A549 (cell line): ENCODE results near the gene NDUFA12. TPM values are rescaled to one million over a fixed set of nuclear protein-coding genes. Genes with fewer than 3 reads are reported as not detected.

Source experiments
- ATAC-seq, 2 experiments: fragments of 200-7000 bp in 1 of 2; fragments of >200 bp in 1 of 2; cut with Nextera tagmentation in 1 of 2; cut with Tn5 transposase in 1 of 2; 3 replicates each; pipeline versions ENCODE4 v1.8.0 to v1.9.1; 2018 to 2020; ENCODE audit warnings: mild to moderate bottlenecking in 1 of 2, moderate library complexity in 1 of 2
- CTCF ChIA-PET: fragments of 300-600 bp; sonication (Branson Sonifier 250); formaldehyde crosslinking; extraction: SDS; loops from one replicate; lab custom pipeline; 2021; ENCODE audit warnings: antibody characterized with exemption, inconsistent platforms; lab: Yijun Ruan, JAX
- POLR2A ChIA-PET: fragments of 350-600 bp; formaldehyde crosslinking; extraction: SDS; loops from one replicate; lab custom pipeline; 2021; ENCODE audit warnings: antibody characterized with exemption, inconsistent platforms; lab: Yijun Ruan, JAX
- DNase-seq, 2 experiments: peaks; one replicate each; pipeline versions ENCODE4 v3.0.0 to v3.0.0-alpha.2; 2011 to 2016; ENCODE audit warnings: low read depth in 1 of 2, low spot score in 1 of 2
- FAIRE-seq: peaks from 2 replicates; lab custom pipeline; 2011; peaks lifted over from hg19 to GRCh38; lab: Jason Lieb, UNC
- H3K27ac ChIP-seq, 2 experiments: fragments of >200 bp; sonication (Bioruptor Twin); formaldehyde crosslinking; 3 replicates each; pipeline ENCODE4 v1.5.1; 2016 to 2017
- H3K4me1 ChIP-seq: fragments of >200 bp; sonication (Bioruptor Twin); formaldehyde crosslinking; 3 replicates; pipeline ENCODE4 v1.6.1; 2016
- H3K4me2 ChIP-seq: fragments of >200 bp; sonication (Bioruptor Twin); formaldehyde crosslinking; 3 replicates; pipeline ENCODE4 v1.6.1; 2016
- H3K4me3 ChIP-seq: fragments of >200 bp; sonication (Bioruptor Twin); formaldehyde crosslinking; 3 replicates; pipeline ENCODE4 v1.5.1; 2016
- H3K9me3 ChIP-seq: fragments of >200 bp; sonication (Bioruptor Twin); formaldehyde crosslinking; 3 replicates; pipeline ENCODE4 v1.6.1; 2016
- CHD2 ChIP-seq: fragments of 150-350 bp; IDR thresholded peaks from 2 replicates; pipeline ENCODE4 v1.6.1; 2014; ENCODE audit warnings: low read length; ENCODE audit not compliant: partially characterized antibody
- NFE2L2 ChIP-seq: fragments of 150-350 bp; conservative IDR thresholded peaks from 2 replicates; pipeline ENCODE4 v1.6.1; 2014; ENCODE audit warnings: low read length
- NR3C1 ChIP-seq: fragments of >200 bp; sonication (Bioruptor Twin); formaldehyde crosslinking; IDR thresholded peaks from 3 replicates; pipeline ENCODE4 v1.6.1; 2017
- PHF8 ChIP-seq: fragments of 200-600 bp; sonication (generic); IDR thresholded peaks from 2 replicates; pipeline ENCODE4 v1.6.1; 2016; ENCODE audit warnings: low read depth, mild to moderate bottlenecking, antibody characterized with exemption, moderate library complexity, borderline replicate concordance
- RAD21 ChIP-seq, 2 experiments: fragments of >200 bp in 1 of 2; sonication (Bioruptor Twin) in 1 of 2; formaldehyde crosslinking in 1 of 2; IDR thresholded peaks in 1 of 2; conservative IDR thresholded peaks in 1 of 2; 2 replicates in 1 of 2; 3 replicates in 1 of 2; pipeline ENCODE4 v1.6.1; 2012 to 2018; ENCODE audit warnings: inconsistent platforms in 1 of 2
- RARB ChIP-seq: fragments of 250-450 bp; sonication (Bioruptor Pico); IDR thresholded peaks from 2 replicates; pipeline ENCODE4 v1.8.0; 2021; ENCODE audit warnings: mild to moderate bottlenecking, moderate library complexity
- RCOR1 ChIP-seq: fragments of 150-350 bp; IDR thresholded peaks from 2 replicates; pipeline ENCODE4 v1.6.1; 2014; ENCODE audit warnings: antibody characterized with exemption, low read length, low read depth
- SREBF2 ChIP-seq: fragments of 450-650 bp; IDR thresholded peaks from 2 replicates; pipeline ENCODE4 v1.6.1; 2014; ENCODE audit warnings: mild to moderate bottlenecking, moderate library complexity
- TFCP2L1 ChIP-seq: fragments of 250-450 bp; sonication (Bioruptor Pico); IDR thresholded peaks from 2 replicates; pipeline ENCODE4 v1.5.0; 2021; ENCODE audit warnings: mild to moderate bottlenecking
- TP53 ChIP-seq: fragments of 250-450 bp; sonication (Bioruptor Pico); IDR thresholded peaks from 2 replicates; pipeline ENCODE4 v1.5.0; 2021; ENCODE audit warnings: mild to moderate bottlenecking, moderate library complexity
- ZFP36 ChIP-seq: fragments of 450-650 bp; IDR thresholded peaks from 2 replicates; pipeline ENCODE4 v1.6.1; 2014; ENCODE audit warnings: borderline replicate concordance; ENCODE audit not compliant: partially characterized antibody
- ZNF302 ChIP-seq: fragments of 250-450 bp; sonication (Bioruptor Pico); IDR thresholded peaks from 2 replicates; pipeline ENCODE4 v1.9.0; 2021; ENCODE audit warnings: inconsistent platforms, mild to moderate bottlenecking, moderate library complexity
- WGBS: methylation state at CpG from one replicate; pipeline ENCODE4 v1.1.6; 2017; ENCODE audit errors: missing lambda C conversion rate; 5-methylcytosine and 5-hydroxymethylcytosine counted together
- polyA plus RNA-seq, 4 experiments: library from polyadenylated mRNA; depleted of rRNA in 3 of 4; stranded (reverse); fragments of >200 nt; fragmentation: RNase III in 1 of 4; extraction: RNeasy Plus Mini Kit Qiagen cat#74134 plus additional on column Dnase treatment in 1 of 4; gene quantifications; 2 replicates in 3 of 4; 3 replicates in 1 of 4; pipeline ENCODE4 v1.2.3, GENCODE V29; 2011 to 2017
- TF ChIP-seq, protein P1 (sequence below): fragments of >200 bp; sonication (Bioruptor Twin); formaldehyde crosslinking; IDR thresholded peaks from 3 replicates; pipeline ENCODE4 v1.5.1; 2016
- TF ChIP-seq, protein P2 (sequence below): IDR thresholded peaks from 2 replicates; pipeline ENCODE4 v1.6.1; 2012; ENCODE audit warnings: low read depth, borderline replicate concordance
- TF ChIP-seq, protein P3 (sequence below): fragments of >200 bp; sonication (Bioruptor Twin); formaldehyde crosslinking; IDR thresholded peaks from 2 replicates; pipeline ENCODE4 v1.6.1; 2016
- TF ChIP-seq, protein P4 (sequence below): fragments of 200-600 bp; sonication (generic); IDR thresholded peaks from 2 replicates; pipeline ENCODE4 v1.6.1; 2016; ENCODE audit warnings: antibody characterized with exemption, mild to moderate bottlenecking, moderate library complexity

NDUFA12 gene
- polyA plus RNA-seq, 2 of the 4 experiments (the other 2 are of a cell fraction), result 207 to 257 TPM

DNA sequence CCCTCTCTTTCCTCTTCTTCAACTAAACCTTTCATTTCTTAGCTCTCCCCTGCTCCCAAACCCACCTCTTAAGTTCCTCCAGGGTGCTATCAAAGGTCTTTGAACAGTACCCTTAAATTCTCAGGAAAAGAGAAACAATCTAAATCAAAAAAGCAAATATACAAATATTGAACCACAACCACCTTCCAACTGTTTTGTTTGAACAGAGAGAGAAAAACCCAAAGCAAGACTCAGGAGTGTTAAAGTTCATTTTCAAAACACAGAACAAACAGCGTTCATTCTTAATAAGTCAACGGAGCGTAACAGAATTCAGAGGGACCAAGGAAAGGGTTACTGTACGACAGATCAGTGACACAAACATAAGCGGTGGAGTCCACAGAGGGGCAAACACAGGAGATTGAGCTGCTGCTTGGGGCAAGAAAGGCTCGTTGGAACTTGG, 73.3 kb downstream of the NDUFA12 start (continued):
- TF ChIP-seq RAD21 (conservative IDR thresholded peaks at IDR 0.05 in 1 of 2, IDR thresholded peaks at IDR 0.05 in 1 of 2), result no peak
- no peak for TF ChIP-seq NR3C1
- TF ChIP-seq, protein P1, sequence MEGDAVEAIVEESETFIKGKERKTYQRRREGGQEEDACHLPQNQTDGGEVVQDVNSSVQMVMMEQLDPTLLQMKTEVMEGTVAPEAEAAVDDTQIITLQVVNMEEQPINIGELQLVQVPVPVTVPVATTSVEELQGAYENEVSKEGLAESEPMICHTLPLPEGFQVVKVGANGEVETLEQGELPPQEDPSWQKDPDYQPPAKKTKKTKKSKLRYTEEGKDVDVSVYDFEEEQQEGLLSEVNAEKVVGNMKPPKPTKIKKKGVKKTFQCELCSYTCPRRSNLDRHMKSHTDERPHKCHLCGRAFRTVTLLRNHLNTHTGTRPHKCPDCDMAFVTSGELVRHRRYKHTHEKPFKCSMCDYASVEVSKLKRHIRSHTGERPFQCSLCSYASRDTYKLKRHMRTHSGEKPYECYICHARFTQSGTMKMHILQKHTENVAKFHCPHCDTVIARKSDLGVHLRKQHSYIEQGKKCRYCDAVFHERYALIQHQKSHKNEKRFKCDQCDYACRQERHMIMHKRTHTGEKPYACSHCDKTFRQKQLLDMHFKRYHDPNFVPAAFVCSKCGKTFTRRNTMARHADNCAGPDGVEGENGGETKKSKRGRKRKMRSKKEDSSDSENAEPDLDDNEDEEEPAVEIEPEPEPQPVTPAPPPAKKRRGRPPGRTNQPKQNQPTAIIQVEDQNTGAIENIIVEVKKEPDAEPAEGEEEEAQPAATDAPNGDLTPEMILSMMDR, result no peak
- no peak for TF ChIP-seq PHF8
- no peak for TF ChIP-seq ZNF302 (CRISPR knock-in tag)
- no peak for TF ChIP-seq ZFP36
- TF ChIP-seq TFCP2L1 (CRISPR knock-in tag), result no peak
- TF ChIP-seq SREBF2, result no peak

DNA sequence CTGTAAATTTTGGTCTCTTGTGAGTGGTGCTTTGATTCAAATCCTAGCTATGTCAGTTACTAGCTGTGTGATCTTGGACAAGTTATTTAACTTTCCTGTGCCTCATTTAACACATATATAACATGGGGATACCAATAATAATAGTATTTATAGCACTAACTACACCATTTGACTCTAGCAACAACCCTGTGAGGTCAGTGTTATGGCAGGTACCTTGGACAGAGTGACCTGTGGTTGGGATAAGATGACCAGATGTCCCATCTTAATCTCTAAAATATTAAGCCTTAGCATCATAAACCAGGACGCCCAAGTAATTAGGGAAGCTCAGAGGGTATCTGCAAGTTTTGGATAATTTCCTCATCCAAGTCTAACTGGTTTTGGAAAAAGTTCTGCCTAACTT, 73.7 kb downstream of the NDUFA12 start:
- 28% methylated on average over 1 of the region's 1 CpG for WGBS

DNA sequence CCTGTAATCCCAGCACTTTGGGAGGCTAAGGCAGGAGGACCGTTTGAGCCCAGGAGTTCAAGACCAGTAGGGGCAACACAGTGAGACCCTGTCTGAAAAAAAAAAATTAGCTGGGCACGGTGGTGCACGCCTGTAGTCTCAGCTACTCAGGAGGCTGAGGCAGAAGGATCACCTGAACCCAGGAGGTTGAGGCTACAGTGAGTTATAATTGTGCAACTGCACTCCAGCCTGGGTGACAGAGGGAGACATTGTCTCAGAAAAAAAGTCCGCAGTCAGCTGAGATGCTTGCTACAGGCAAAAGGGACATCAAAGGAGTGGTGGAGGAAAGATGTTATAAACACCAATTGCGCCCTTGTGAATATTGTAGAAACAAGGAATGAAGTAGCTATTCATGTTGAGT, 77.8 kb downstream of the NDUFA12 start:
- H3K4me3 ChIP-seq, result no peak overlapping the region
- H3K4me1 ChIP-seq, result no peaks in the 10 kb centered on the region
- peak; percentile 39 for FAIRE-seq
- CTCF ChIA-PET, result interaction anchor here (1.0 kb wide), 1 partner anchor 8 kb away, joined by 3 read pairs; no protein-coding TSS in a partner anchor
- no peak for ATAC-seq
- WGBS, result 63% methylated on average over 5 of the region's 5 CpGs
- no peak for TF ChIP-seq RARB (CRISPR knock-in tag)
- TF ChIP-seq NFE2L2, result no peak
- TF ChIP-seq ZFP36, result no peak
- TF ChIP-seq, protein P2, sequence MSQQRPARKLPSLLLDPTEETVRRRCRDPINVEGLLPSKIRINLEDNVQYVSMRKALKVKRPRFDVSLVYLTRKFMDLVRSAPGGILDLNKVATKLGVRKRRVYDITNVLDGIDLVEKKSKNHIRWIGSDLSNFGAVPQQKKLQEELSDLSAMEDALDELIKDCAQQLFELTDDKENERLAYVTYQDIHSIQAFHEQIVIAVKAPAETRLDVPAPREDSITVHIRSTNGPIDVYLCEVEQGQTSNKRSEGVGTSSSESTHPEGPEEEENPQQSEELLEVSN, result no peak
- TF ChIP-seq, protein P3, sequence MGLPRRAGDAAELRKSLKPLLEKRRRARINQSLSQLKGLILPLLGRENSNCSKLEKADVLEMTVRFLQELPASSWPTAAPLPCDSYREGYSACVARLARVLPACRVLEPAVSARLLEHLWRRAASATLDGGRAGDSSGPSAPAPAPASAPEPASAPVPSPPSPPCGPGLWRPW, result no peak
- TF ChIP-seq, protein P4, sequence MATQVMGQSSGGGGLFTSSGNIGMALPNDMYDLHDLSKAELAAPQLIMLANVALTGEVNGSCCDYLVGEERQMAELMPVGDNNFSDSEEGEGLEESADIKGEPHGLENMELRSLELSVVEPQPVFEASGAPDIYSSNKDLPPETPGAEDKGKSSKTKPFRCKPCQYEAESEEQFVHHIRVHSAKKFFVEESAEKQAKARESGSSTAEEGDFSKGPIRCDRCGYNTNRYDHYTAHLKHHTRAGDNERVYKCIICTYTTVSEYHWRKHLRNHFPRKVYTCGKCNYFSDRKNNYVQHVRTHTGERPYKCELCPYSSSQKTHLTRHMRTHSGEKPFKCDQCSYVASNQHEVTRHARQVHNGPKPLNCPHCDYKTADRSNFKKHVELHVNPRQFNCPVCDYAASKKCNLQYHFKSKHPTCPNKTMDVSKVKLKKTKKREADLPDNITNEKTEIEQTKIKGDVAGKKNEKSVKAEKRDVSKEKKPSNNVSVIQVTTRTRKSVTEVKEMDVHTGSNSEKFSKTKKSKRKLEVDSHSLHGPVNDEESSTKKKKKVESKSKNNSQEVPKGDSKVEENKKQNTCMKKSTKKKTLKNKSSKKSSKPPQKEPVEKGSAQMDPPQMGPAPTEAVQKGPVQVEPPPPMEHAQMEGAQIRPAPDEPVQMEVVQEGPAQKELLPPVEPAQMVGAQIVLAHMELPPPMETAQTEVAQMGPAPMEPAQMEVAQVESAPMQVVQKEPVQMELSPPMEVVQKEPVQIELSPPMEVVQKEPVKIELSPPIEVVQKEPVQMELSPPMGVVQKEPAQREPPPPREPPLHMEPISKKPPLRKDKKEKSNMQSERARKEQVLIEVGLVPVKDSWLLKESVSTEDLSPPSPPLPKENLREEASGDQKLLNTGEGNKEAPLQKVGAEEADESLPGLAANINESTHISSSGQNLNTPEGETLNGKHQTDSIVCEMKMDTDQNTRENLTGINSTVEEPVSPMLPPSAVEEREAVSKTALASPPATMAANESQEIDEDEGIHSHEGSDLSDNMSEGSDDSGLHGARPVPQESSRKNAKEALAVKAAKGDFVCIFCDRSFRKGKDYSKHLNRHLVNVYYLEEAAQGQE, result no peak
- no peak for TF ChIP-seq TP53 (CRISPR knock-in tag)
- TF ChIP-seq RCOR1, result no peak
- H3K4me2 ChIP-seq, result no peak overlapping the region
- H3K27ac ChIP-seq, result no peak overlapping the region
- POLR2A ChIA-PET, result no interaction called here
- no peak for DNase-seq
- no peaks in the 10 kb centered on the region for H3K9me3 ChIP-seq

More for the DNA sequence above, 73.7 kb downstream of the NDUFA12 start:
- Histone ChIP-seq H3K4me2 (no peak overlapping the region), H3K9me3 (no peaks in the 10 kb centered on the region), H3K4me3 (no peak overlapping the region), H3K27ac (no peak overlapping the region), H3K4me1 (no peaks in the 10 kb centered on the region)
- ChIA-PET POLR2A (no interaction called here), CTCF (interaction anchor here (0.9 to 1.4 kb wide), 2 partner anchors 9 to 12 kb away, joined by 4 to 5 read pairs; no protein-coding TSS in a partner anchor)
- no peak for ATAC-seq
- no peak for DNase-seq
- FAIRE-seq, result no peak
- TF ChIP-seq CHD2, result no peak
- TF ChIP-seq, protein P4, result peak; percentile 61; the same call in 1 of the 2 replicates
